Activated CD8-positive, alpha-beta T cell treated with anti-CD3 and anti-CD28 coated beads, Interleukin-2, amount 10 ng/mL, durations not matched to agents 7 days and 5 days (primary cell): Measurements from ENCODE around the gene CTNNA3. TPM values are rescaled to one million over a fixed set of nuclear protein-coding genes. Genes with fewer than 3 reads are reported as not detected.
"Not testable (repeated sequence)": the region's sequence is repeated elsewhere in the genome, so short reads cannot be mapped to it uniquely, and the experiment has no call there.

ENCODE experiments used
- ATAC-seq: fragments of 150-1000 bp; cut with Tn5 transposase; one replicate; pipeline ENCODE4 v1.10.0; 2021; ENCODE audit warnings: moderate library complexity
- CTCF ChIA-PET: fragments of 350-600 bp; sonication (Branson Sonifier 250); formaldehyde crosslinking; loops from one replicate; lab custom pipeline; 2021; ENCODE audit warnings: antibody characterized with exemption; lab: Charles Lee
- POLR2A ChIA-PET: fragments of 350-600 bp; sonication (Branson Sonifier 250); formaldehyde crosslinking; loops from one replicate; lab custom pipeline; 2021; ENCODE audit warnings: antibody characterized with exemption; lab: Charles Lee
- DNase-seq: peaks from one replicate; pipeline ENCODE4 v3.0.0-alpha.2; 2020
- H3K27ac Mint-ChIP-seq: one replicate; pipeline ENCODE4 v1.8.0; 2021; ENCODE audit warnings: mild to moderate bottlenecking, mixed read lengths
- H3K27me3 Mint-ChIP-seq: one replicate; pipeline ENCODE4 v1.8.0; 2021; ENCODE audit warnings: low read depth, mixed read lengths
- H3K36me3 Mint-ChIP-seq: one replicate; pipeline ENCODE4 v1.8.0; 2021; ENCODE audit warnings: low read depth, mixed read lengths
- H3K4me1 Mint-ChIP-seq: one replicate; pipeline ENCODE4 v1.8.0; 2021; ENCODE audit warnings: low read depth, mixed read lengths
- H3K4me3 Mint-ChIP-seq: one replicate; pipeline ENCODE4 v1.8.0; 2021; ENCODE audit warnings: mild to moderate bottlenecking, mixed read lengths
- H3K9me3 Mint-ChIP-seq: one replicate; pipeline ENCODE4 v1.8.0; 2022; ENCODE audit warnings: mixed read lengths; ENCODE audit not compliant: insufficient read depth
- total RNA-seq, 2 experiments: library from RNA; stranded (reverse); gene quantifications; one replicate each; pipeline ENCODE4 v1.2.3, GENCODE V29; 2021

Gene CTNNA3
- total RNA-seq, 2 experiments from 2014 or later = 1.3 to 2.6 TPM

GRCh38 chr10:67257427-67258144 lies 438.4 kb downstream of the CTNNA3 start:
- Mint-ChIP-seq H3K4me1 (no peaks in the 10 kb centered on the region), H3K36me3 (no peaks in the 10 kb centered on the region), H3K27ac (no peak overlapping the region), H3K27me3 (no peaks in the 10 kb centered on the region), H3K9me3 (no peaks in the 10 kb centered on the region), H3K4me3 (no peak overlapping the region)
- ChIA-PET CTCF (no interaction called here), POLR2A (no interaction called here)
- ATAC-seq (no peak), DNase-seq (no peak)

- ATAC-seq (no peak), DNase-seq (no peak)
- H3K9me3 Mint-ChIP-seq = no peaks in the 10 kb centered on the region
- no peaks in the 10 kb centered on the region for H3K4me1 Mint-ChIP-seq
- no peak overlapping the region for H3K27ac Mint-ChIP-seq
- POLR2A ChIA-PET = no interaction called here
- no peak overlapping the region for H3K4me3 Mint-ChIP-seq
- no peaks in the 10 kb centered on the region for H3K27me3 Mint-ChIP-seq
- no peaks in the 10 kb centered on the region for H3K36me3 Mint-ChIP-seq
- CTCF ChIA-PET = no interaction called here
Observed at GRCh38 chr10:67257018-67257417, 439.0 kb downstream of the CTNNA3 start.

GRCh38 chr10:67250686-67251085 lies 445.3 kb downstream of the CTNNA3 start:
- ChIA-PET CTCF (no interaction called here), POLR2A (no interaction called here)
- Mint-ChIP-seq H3K4me3 (no peak overlapping the region), H3K27ac (no peak overlapping the region), H3K4me1 (no peaks in the 10 kb centered on the region), H3K9me3 (no peaks in the 10 kb centered on the region), H3K27me3 (no peaks in the 10 kb centered on the region), H3K36me3 (no peaks in the 10 kb centered on the region)
- no peak for ATAC-seq
- DNase-seq = no peak

GRCh38 chr10:67246066-67246555 lies 449.9 kb downstream of the CTNNA3 start:
- H3K4me1 Mint-ChIP-seq = no peaks in the 10 kb centered on the region
- ChIA-PET CTCF (no interaction called here), POLR2A (no interaction called here)
- H3K36me3 Mint-ChIP-seq = no peaks in the 10 kb centered on the region
- no peak overlapping the region for H3K27ac Mint-ChIP-seq
- ATAC-seq (no peak), DNase-seq (no peak)
- H3K27me3 Mint-ChIP-seq = no peaks in the 10 kb centered on the region
- H3K9me3 Mint-ChIP-seq = no peaks in the 10 kb centered on the region
- H3K4me3 Mint-ChIP-seq = no peak overlapping the region

- ChIA-PET POLR2A (no interaction called here), CTCF (no interaction called here)
- no peak for ATAC-seq
- Mint-ChIP-seq H3K4me1 (no peaks in the 10 kb centered on the region), H3K36me3 (no peaks in the 10 kb centered on the region), H3K4me3 (no peak overlapping the region), H3K27ac (no peak overlapping the region), H3K9me3 (no peaks in the 10 kb centered on the region), H3K27me3 (no peaks in the 10 kb centered on the region)
- DNase-seq = no peak
Observed at GRCh38 chr10:67242528-67242927, 453.5 kb downstream of the CTNNA3 start.

- H3K4me3 Mint-ChIP-seq = no peak overlapping the region
- no peaks in the 10 kb centered on the region for H3K9me3 Mint-ChIP-seq
- ChIA-PET POLR2A (no interaction called here), CTCF (no interaction called here)
- DNase-seq (no peak), ATAC-seq (no peak)
- no peak overlapping the region for H3K27ac Mint-ChIP-seq
- no peaks in the 10 kb centered on the region for H3K4me1 Mint-ChIP-seq
- no peaks in the 10 kb centered on the region for H3K27me3 Mint-ChIP-seq
- H3K36me3 Mint-ChIP-seq = no peaks in the 10 kb centered on the region
Observed at GRCh38 chr10:67241451-67241850, 454.5 kb downstream of the CTNNA3 start.

- ChIA-PET POLR2A (no interaction called here), CTCF (interaction anchor here (1.2 kb wide), 1 partner anchor 9 kb away, joined by 3 read pairs; no protein-coding TSS in a partner anchor)
- H3K9me3 Mint-ChIP-seq = no peaks in the 10 kb centered on the region
- H3K27ac Mint-ChIP-seq = no peak overlapping the region
- ATAC-seq (no peak), DNase-seq (no peak)
- H3K4me3 Mint-ChIP-seq = no peak overlapping the region
- H3K36me3 Mint-ChIP-seq = no peaks in the 10 kb centered on the region
- H3K4me1 Mint-ChIP-seq = no peaks in the 10 kb centered on the region
- H3K27me3 Mint-ChIP-seq = no peaks in the 10 kb centered on the region
Observed at GRCh38 chr10:67239864-67240497, 456.0 kb downstream of the CTNNA3 start.

- H3K27ac Mint-ChIP-seq, H3K4me1 Mint-ChIP-seq, POLR2A ChIA-PET: not testable (repeated sequence)
Observed at GRCh38 chr10:67230680-67231500, 465.1 kb downstream of the CTNNA3 start.

GRCh38 chr10:67225226-67225625 lies 470.8 kb downstream of the CTNNA3 start:
- peaks cover under 1% of the 10 kb centered on the region for H3K27me3 Mint-ChIP-seq
- DNase-seq = no peak
- ChIA-PET CTCF (no interaction called here), POLR2A (no interaction called here)
- no peaks in the 10 kb centered on the region for H3K36me3 Mint-ChIP-seq
- H3K4me1 Mint-ChIP-seq = no peaks in the 10 kb centered on the region
- H3K9me3 Mint-ChIP-seq = peaks cover 17% of the 10 kb centered on the region
- ATAC-seq = no peak
- no peak overlapping the region for H3K27ac Mint-ChIP-seq
- H3K4me3 Mint-ChIP-seq = no peak overlapping the region

More at GRCh38 chr10:67230680-67231500, 465.1 kb downstream of the CTNNA3 start:
- H3K36me3 Mint-ChIP-seq, CTCF ChIA-PET, H3K4me3 Mint-ChIP-seq, DNase-seq, H3K27me3 Mint-ChIP-seq, ATAC-seq: not testable (repeated sequence)
- H3K9me3 Mint-ChIP-seq = peaks cover 17% of the 10 kb centered on the region

GRCh38 chr10:67224553-67224952 lies 471.4 kb downstream of the CTNNA3 start:
- no peak for ATAC-seq
- ChIA-PET CTCF (no interaction called here), POLR2A (no interaction called here)
- H3K4me1 Mint-ChIP-seq = no peaks in the 10 kb centered on the region
- no peak overlapping the region for H3K27ac Mint-ChIP-seq
- no peaks in the 10 kb centered on the region for H3K27me3 Mint-ChIP-seq
- H3K36me3 Mint-ChIP-seq = no peaks in the 10 kb centered on the region
- DNase-seq = no peak
- peaks cover 13% of the 10 kb centered on the region for H3K9me3 Mint-ChIP-seq
- H3K4me3 Mint-ChIP-seq = no peak overlapping the region

- peaks cover 12% of the 10 kb centered on the region for H3K9me3 Mint-ChIP-seq
- H3K4me1 Mint-ChIP-seq = no peaks in the 10 kb centered on the region
- no peaks in the 10 kb centered on the region for H3K36me3 Mint-ChIP-seq
- POLR2A ChIA-PET = no interaction called here
- no peaks in the 10 kb centered on the region for H3K27me3 Mint-ChIP-seq
- DNase-seq (no peak), ATAC-seq (no peak)
- H3K4me3 Mint-ChIP-seq = no peak overlapping the region
- H3K27ac Mint-ChIP-seq = no peak overlapping the region
- CTCF ChIA-PET = no interaction called here
Observed at GRCh38 chr10:67222934-67223333, 473.1 kb downstream of the CTNNA3 start.
